IMR-90 (cell line): Measurements from ENCODE around the gene SLC22A4.

Experiments
- BHLHE40 ChIP-seq: fragments of 150-350 bp; IDR thresholded peaks from 2 replicates; pipeline ENCODE4 v1.6.1; 2016; ENCODE audit warnings: mild to moderate bottlenecking, low read depth, low read length
- CEBPB ChIP-seq: IDR thresholded peaks from 2 replicates; pipeline ENCODE4 v1.6.1; 2012; ENCODE audit warnings: low read depth, low read length, improper control_type of control experiment
- CHD1 ChIP-seq: IDR thresholded peaks from 2 replicates; pipeline ENCODE4 v1.6.1; 2012; ENCODE audit warnings: low read depth, low read length, improper control_type of control experiment
- FOS ChIP-seq: fragments of 150-350 bp; IDR thresholded peaks from 2 replicates; pipeline ENCODE4 v1.6.1; 2016; ENCODE audit warnings: low read depth, low read length
- MAZ ChIP-seq: IDR thresholded peaks from 2 replicates; pipeline ENCODE4 v1.6.1; 2012; ENCODE audit warnings: low read depth, mild to moderate bottlenecking, low read length, improper control_type of control experiment, moderate library complexity, borderline replicate concordance
- MXI1 ChIP-seq: IDR thresholded peaks from 2 replicates; pipeline ENCODE4 v1.6.1; 2012; ENCODE audit warnings: low read depth, mild to moderate bottlenecking, low read length, moderate library complexity, borderline replicate concordance
- NFE2L2 ChIP-seq: fragments of 150-350 bp; IDR thresholded peaks from 2 replicates; pipeline ENCODE4 v1.6.1; 2016; ENCODE audit warnings: low read depth, mild to moderate bottlenecking, low read length
- POLR2A ChIP-seq: IDR thresholded peaks from 2 replicates; pipeline ENCODE4 v1.6.1; 2012; ENCODE audit warnings: mild to moderate bottlenecking, low read depth, low read length
- RAD21 ChIP-seq: IDR thresholded peaks from 2 replicates; pipeline ENCODE4 v1.6.1; 2012; ENCODE audit warnings: low read length, improper control_type of control experiment
- RCOR1 ChIP-seq: IDR thresholded peaks from 2 replicates; pipeline ENCODE4 v1.6.1; 2012; ENCODE audit warnings: mild to moderate bottlenecking, low read length, improper control_type of control experiment; ENCODE audit not compliant: insufficient replicate concordance
- SMC3 ChIP-seq: fragments of 150-350 bp; IDR thresholded peaks from 2 replicates; pipeline ENCODE4 v1.6.1; 2016; ENCODE audit warnings: low read depth, mild to moderate bottlenecking, antibody characterized with exemption, low read length, moderate library complexity
- USF2 ChIP-seq: fragments of 150-350 bp; IDR thresholded peaks from 2 replicates; pipeline ENCODE4 v1.6.1; 2017; ENCODE audit warnings: mild to moderate bottlenecking, antibody characterized with exemption, low read length, low read depth
- TF ChIP-seq, protein P1 (sequence below): conservative IDR thresholded peaks from 2 replicates; pipeline ENCODE4 v1.5.1; 2012; ENCODE audit warnings: mild to moderate bottlenecking, low read depth, low read length, improper control_type of control experiment

DNA sequence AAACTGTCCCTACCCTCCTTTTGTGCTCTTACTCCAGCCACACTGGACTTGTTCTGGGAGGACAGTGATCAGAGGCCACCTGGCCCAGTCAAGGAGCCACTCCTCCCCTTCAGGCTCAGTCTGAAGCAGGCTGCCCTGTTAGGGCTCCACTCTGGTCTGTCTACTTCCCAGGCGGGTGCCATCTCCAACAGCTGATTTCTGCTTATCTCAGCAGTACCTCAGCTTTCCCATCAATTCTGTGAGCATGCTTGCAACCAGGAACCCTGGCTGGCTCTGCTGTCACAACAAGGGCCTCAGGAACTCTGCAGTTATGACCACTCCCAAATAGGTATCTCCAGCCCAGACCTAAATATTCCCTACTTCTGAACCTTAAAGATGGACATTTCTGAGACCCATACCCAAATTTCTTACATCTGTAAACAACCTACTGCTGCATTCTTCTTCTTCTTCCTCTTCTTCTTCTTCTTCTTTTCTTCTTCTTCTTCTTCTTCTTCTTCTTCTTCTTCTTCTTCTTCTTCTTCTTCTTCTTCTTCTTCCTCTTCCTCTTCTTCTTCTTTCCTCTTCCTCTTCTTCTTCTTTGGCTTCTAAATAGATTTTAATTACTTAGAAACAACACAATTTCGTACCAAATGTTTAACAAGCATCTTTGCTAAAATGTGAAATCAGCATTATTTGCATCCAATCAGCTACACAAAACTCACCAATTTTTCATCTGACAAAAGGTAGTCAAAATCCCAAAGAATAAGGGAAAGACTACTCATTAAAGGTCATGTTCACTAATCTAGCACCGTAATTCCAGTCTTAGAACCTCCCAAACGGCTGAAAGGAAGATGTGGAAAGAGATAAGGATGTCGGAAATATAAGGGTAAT lies 13.6 kb upstream of the SLC22A4 start:
- TF ChIP-seq, protein P1, sequence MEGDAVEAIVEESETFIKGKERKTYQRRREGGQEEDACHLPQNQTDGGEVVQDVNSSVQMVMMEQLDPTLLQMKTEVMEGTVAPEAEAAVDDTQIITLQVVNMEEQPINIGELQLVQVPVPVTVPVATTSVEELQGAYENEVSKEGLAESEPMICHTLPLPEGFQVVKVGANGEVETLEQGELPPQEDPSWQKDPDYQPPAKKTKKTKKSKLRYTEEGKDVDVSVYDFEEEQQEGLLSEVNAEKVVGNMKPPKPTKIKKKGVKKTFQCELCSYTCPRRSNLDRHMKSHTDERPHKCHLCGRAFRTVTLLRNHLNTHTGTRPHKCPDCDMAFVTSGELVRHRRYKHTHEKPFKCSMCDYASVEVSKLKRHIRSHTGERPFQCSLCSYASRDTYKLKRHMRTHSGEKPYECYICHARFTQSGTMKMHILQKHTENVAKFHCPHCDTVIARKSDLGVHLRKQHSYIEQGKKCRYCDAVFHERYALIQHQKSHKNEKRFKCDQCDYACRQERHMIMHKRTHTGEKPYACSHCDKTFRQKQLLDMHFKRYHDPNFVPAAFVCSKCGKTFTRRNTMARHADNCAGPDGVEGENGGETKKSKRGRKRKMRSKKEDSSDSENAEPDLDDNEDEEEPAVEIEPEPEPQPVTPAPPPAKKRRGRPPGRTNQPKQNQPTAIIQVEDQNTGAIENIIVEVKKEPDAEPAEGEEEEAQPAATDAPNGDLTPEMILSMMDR: no peak
- TF ChIP-seq RAD21 (no peak), RCOR1 (no peak), SMC3 (no peak), MXI1 (no peak), MAZ (no peak), FOS (no peak), POLR2A (no peak), USF2 (no peak), BHLHE40 (no peak), CEBPB (no peak), NFE2L2 (no peak), CHD1 (no peak)
